Ascending aorta (tissue), 2 donors: ENCODE results near the gene NEIL1. TPM values are rescaled to one million over a fixed set of nuclear protein-coding genes. Genes with fewer than 3 reads are reported as not detected.

ENCODE experiments used
- DNase-seq, 2 donors: peaks; one replicate each; pipeline ENCODE4 v3.0.0-alpha.2; 2019; ENCODE audit warnings: low spot score in 2 of 2
- H3K27ac ChIP-seq, 2 donors: fragments of 200-600 bp; sonication (generic); one replicate each; pipeline ENCODE4 v1.5.1; 2016 to 2017; ENCODE audit warnings: mild to moderate bottlenecking in 1 of 2
- H3K27me3 ChIP-seq: fragments of 200-600 bp; sonication (generic); one replicate; pipeline ENCODE4 v1.5.1; 2017
- H3K36me3 ChIP-seq, 2 donors: fragments of 200-600 bp; sonication (generic); one replicate each; pipeline ENCODE4 v1.5.1; 2016
- H3K4me1 ChIP-seq, 2 donors: fragments of 200-600 bp; sonication (generic); one replicate each; pipeline ENCODE4 v1.5.1; 2016 to 2017; ENCODE audit warnings: mild to moderate bottlenecking in 1 of 2
- H3K4me3 ChIP-seq, 2 donors: fragments of 200-600 bp; sonication (generic); one replicate each; pipeline ENCODE4 v1.5.1; 2016 to 2017; ENCODE audit warnings: mild to moderate bottlenecking in 1 of 2
- H3K9me3 ChIP-seq, 2 donors: fragments of 200-600 bp; sonication (generic); one replicate each; pipeline ENCODE4 v1.5.1; 2016
- CTCF ChIP-seq, 3 experiments: fragments of 200-600 bp in 2 of 3; fragments of 450-650 bp in 1 of 3; sonication (generic) in 2 of 3; IDR thresholded peaks; one replicate each; pipeline ENCODE4 v1.5.1; 2016 to 2019; ENCODE audit warnings: antibody characterized with exemption in 3 of 3, mild to moderate bottlenecking in 1 of 3, moderate library complexity in 1 of 3
- intact Hi-C: fragments of 100-400 bp; cut with DNase I; formaldehyde crosslinking; loops from one replicate; pipeline ENCODE4 v1.15.1; 2023
- total RNA-seq: library from RNA; depleted of rRNA; stranded (reverse); fragments of >200 nt; gene quantifications from one replicate; pipeline ENCODE4 v1.1.0, GENCODE V29; 2016

NEIL1 gene
- total RNA-seq, 1 donor from 2014 or later, result 104 TPM

DNA sequence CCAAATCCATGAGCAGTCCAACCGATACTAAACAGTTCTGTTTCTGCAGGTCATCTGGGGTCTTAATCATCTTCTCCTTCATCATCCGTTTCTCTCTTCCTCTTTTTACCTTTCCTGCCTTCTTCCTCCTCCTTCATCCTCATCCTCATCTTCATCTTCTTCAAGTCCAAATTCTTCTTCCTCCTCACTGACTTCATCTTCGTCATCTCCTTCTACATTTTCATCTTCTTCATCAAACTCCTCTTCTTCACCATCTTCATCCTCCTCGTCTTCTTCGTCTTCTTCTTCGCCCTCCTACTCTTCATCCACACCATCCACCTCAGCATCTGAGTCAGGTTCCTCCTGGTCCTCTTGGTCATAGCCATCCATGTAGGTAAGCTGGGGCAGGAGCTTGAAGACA is 25.1 kb upstream of the NEIL1 start:
- TF ChIP-seq CTCF (IDR thresholded peaks at IDR 0.05), result no peak
- Histone ChIP-seq H3K4me1 (no peaks in the 10 kb centered on the region), H3K27ac (no peak overlapping the region), H3K36me3 (no peaks in the 10 kb centered on the region), H3K9me3 (no peaks in the 10 kb centered on the region), H3K4me3 (no peak overlapping the region), H3K27me3 (no peaks in the 10 kb centered on the region)
- DNase-seq, result no peak
- intact Hi-C loops, result no loop called here

DNA sequence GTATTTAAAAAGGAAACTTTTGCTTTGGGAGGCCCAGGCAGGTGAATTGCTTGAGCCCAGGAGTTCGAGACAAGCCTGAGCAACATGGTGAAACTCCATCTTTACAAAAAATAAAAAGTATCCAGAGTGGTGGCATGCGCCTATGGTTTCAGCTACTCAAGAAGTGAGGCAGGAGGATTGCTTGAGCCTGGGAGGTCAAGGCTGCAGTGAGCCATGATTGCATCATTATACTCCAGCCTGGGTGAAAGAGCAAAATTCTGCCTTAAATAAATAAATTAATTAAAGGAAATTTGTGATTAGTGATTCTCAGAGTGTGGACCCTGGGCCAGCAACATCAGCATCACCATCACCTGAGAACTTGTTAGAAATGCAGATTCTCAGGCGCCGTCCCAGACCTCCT is 20.9 kb upstream of the NEIL1 start:
- no peaks in the 10 kb centered on the region for H3K4me1 ChIP-seq
- no peak overlapping the region for H3K27ac ChIP-seq
- intact Hi-C loops, result no loop called here
- no peaks in the 10 kb centered on the region for H3K36me3 ChIP-seq
- no peaks in the 10 kb centered on the region for H3K9me3 ChIP-seq
- no peak for TF ChIP-seq CTCF (IDR thresholded peaks at IDR 0.05)
- no peak overlapping the region for H3K4me3 ChIP-seq
- no peak for DNase-seq
- no peaks in the 10 kb centered on the region for H3K27me3 ChIP-seq

GRCh38 chr15:75327005-75327404 is 19.8 kb upstream of the NEIL1 start:
- no peaks in the 10 kb centered on the region for H3K36me3 ChIP-seq
- no peaks in the 10 kb centered on the region for H3K27me3 ChIP-seq
- H3K9me3 ChIP-seq, result no peaks in the 10 kb centered on the region
- DNase-seq, result no peak
- no peak overlapping the region for H3K4me3 ChIP-seq
- no peak overlapping the region for H3K27ac ChIP-seq
- intact Hi-C loops, result no loop called here
- no peak for TF ChIP-seq CTCF (IDR thresholded peaks at IDR 0.05)
- H3K4me1 ChIP-seq, result no peaks in the 10 kb centered on the region

DNA sequence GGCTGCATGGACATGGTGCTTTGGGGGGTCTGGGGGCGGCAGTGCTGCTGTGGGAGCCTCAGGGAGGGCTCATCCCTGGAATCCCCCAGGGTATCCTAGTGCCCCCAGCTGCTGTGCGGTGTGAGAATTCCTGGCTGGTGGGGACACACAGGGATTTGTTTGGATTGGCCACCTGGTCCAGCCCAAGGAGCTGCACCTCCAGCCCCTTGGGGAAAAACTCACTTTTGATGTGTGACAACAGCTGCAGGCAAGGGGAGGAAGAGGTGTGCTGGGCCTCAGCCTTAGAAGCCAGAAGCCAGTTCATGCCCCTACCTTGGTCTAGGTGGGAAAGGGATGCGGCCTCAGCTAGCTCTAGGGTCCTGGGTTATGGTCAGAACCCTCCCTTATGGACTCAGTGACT is 19.3 kb upstream of the NEIL1 start:
- no peak overlapping the region for H3K4me3 ChIP-seq
- no peaks in the 10 kb centered on the region for H3K27me3 ChIP-seq
- no peak for TF ChIP-seq CTCF (IDR thresholded peaks at IDR 0.05)
- no peaks in the 10 kb centered on the region for H3K36me3 ChIP-seq
- no peaks in the 10 kb centered on the region for H3K9me3 ChIP-seq
- no peak overlapping the region for H3K27ac ChIP-seq
- H3K4me1 ChIP-seq, result no peaks in the 10 kb centered on the region
- intact Hi-C loops, result no loop called here
- DNase-seq, result no peak

DNA sequence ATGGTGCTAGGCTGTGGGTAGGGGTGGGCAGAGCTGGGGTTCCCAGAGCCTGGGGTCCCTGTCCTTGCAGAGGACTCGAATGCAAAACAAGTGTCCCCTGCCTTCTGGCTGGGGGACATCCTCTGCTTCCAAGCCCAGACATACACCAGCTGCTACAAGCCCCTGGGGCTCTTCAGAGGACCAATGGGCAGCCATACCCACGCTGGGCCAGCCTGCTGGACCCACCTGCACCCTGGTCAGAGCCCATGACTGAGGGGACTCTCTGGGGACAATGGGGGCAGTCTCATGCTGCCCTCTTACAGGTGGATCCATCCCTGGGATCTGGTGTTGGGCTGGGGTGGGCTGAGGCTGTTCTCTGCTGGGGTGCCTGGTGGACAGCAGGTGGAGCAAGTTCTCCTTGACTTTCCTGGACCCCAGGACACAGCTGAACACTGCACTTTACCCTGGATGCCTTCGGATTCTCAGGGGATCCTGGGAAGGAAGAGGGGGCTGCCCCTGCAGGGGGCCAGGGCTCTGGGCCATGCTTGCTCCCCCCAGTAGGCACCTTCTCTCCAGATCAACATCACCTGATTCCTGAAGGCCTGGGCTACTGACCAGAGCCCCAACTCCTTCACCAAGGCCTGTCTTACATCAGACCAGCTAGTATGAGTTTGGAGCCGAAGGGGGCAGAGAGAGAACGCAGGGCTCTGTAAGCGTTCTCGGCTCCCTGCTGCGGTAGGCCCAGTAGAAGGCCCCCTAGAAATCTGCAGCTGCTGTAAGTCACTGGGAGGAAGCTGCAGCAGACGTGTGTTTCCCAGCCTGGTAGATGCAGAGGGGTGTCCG is 18.1 kb upstream of the NEIL1 start:
- intact Hi-C loops, result no loop called here
- Histone ChIP-seq H3K4me3 (no peak overlapping the region), H3K27ac (no peak overlapping the region), H3K36me3 (no peaks in the 10 kb centered on the region), H3K9me3 (no peaks in the 10 kb centered on the region), H3K4me1 (no peaks in the 10 kb centered on the region), H3K27me3 (no peaks in the 10 kb centered on the region)
- TF ChIP-seq CTCF (IDR thresholded peaks at IDR 0.05), result no peak
- DNase-seq, result no peak
